GM18499 (cell line): ENCODE data around the gene PCDHGA5.
"Not testable (repeated sequence)": the region's sequence is repeated elsewhere in the genome, so short reads cannot be mapped to it uniquely, and the experiment has no call there.

ENCODE experiments used
- ATAC-seq: cut with Tn5 transposase; IDR thresholded peaks from one replicate; pipeline ENCODE4 v1.9.1; 2021; ENCODE audit warnings: moderate number of reproducible peaks; ENCODE audit not compliant: insufficient read depth, unreplicated experiment

Gene PCDHGA5

DNA sequence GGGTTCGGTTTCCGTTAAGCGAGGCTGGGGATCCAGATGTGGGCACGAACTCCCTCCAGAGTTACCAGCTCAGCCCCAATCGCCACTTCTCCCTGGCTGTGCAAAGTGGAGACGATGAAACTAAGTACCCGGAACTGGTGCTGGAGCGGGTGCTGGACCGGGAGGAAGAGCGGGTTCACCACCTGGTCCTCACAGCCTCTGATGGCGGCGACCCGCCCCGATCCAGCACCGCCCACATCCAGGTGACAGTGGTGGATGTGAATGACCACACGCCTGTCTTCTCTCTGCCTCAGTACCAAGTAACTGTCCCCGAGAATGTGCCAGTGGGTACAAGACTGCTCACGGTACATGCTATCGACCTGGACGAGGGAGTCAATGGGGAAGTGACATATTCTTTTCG lies 19.4 kb downstream of the PCDHGA5 start:
- ATAC-seq = no peak

DNA sequence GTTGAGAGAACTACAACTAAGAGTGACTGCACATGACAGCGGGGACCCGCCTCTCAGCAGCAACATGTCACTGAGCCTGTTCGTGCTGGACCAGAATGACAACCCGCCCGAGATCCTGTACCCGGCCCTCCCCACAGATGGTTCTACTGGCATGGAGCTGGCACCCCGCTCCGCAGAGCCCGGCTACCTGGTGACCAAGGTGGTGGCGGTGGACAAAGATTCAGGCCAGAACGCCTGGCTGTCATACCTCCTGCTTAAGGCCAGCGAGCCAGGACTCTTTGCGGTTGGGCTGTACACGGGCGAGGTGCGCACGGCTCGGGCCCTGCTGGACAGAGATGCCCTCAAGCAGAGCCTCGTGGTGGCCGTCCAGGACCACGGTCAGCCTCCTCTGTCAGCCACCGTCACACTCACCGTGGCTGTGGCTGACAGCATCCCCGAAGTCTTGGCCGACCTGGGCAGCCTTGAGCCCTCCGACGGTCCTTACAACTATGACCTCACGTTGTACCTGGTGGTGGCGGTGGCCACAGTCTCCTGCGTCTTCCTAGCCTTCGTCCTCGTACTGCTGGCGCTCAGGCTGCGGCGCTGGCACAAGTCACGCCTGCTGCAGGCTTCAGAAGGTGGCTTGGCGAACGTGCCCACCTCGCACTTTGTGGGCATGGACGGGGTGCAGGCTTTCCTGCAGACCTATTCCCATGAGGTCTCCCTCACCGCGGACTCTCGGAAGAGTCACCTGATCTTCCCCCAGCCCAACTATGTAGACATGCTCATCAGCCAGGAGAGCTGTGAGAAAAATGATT lies 20.7 kb downstream of the PCDHGA5 start:
- no peak for ATAC-seq

DNA sequence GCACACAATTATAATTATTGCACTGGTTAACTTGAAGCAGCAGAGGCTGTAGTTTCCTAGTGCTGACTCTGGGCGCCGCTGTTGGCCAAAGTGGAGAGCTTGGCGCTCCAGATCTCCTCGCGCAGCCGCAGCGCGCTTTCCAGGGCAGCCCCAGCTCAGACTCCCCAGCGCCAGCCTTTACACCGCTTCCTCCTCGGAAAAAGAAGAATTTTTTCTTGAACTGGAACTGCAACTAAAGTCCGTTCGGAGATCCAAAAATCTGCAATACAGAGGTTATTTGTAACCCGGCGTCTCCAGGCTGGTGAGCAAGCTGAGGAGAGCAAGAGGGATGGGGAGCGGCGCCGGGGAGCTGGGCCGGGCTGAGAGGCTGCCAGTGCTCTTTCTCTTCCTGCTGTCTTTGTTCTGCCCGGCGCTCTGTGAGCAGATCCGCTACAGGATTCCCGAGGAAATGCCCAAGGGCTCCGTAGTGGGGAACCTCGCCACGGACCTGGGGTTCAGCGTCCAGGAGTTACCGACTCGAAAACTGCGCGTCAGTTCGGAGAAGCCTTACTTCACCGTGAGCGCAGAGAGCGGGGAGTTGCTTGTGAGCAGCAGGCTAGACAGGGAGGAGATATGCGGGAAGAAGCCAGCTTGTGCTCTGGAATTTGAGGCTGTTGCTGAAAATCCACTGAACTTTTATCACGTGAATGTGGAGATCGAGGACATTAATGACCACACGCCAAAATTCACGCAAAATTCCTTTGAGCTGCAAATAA lies 23.8 kb downstream of the PCDHGA5 start, which contains the start of gene PCDHGB4:
Gene PCDHGB4 (plus strand): TSS at position 142 of the 755 bp plus-strand sequence. CDS start 187 bp downstream, at position 329.
- not testable (repeated sequence) for ATAC-seq

DNA sequence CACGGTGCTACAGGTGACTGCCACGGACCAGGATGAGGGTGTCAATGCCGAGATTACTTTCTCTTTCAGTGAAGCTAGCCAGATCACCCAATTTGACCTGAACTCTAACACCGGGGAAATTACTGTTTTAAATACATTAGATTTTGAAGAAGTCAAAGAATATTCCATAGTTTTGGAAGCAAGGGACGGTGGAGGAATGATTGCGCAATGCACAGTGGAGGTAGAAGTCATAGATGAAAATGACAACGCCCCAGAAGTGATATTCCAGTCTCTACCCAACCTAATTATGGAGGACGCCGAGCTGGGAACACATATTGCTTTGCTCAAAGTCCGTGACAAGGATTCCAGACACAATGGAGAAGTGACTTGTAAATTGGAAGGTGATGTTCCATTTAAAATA lies 24.7 kb downstream of the PCDHGA5 start:
- ATAC-seq = no peak

DNA sequence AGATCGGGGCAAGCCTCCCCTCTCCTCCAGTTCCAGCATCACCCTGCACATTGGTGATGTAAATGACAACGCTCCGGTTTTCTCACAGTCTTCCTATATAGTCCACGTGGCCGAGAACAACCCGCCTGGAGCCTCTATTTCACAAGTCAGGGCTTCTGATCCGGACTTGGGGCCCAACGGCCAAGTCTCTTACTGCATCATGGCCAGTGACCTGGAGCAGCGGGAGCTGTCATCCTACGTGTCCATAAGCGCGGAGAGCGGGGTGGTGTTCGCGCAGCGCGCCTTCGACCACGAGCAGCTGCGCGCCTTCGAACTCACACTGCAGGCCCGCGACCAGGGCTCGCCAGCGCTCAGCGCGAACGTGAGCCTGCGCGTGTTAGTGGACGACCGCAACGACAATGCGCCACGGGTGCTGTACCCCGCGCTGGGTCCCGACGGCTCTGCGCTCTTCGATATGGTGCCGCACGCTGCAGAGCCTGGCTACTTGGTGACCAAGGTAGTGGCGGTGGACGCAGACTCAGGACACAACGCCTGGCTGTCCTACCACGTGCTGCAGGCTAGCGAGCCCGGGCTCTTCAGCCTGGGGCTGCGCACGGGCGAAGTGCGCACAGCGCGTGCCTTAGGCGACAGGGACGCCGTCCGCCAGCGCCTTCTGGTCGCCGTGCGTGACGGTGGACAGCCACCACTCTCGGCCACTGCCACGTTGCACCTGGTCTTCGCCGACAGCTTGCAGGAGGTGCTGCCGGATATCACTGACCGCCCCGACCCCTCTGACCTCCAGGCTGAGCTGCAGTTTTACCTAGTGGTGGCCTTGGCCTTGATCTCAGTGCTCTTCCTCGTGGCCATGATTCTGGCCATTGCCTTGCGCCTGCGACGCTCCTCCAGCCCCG lies 25.4 kb downstream of the PCDHGA5 start:
- ATAC-seq = no peak

DNA sequence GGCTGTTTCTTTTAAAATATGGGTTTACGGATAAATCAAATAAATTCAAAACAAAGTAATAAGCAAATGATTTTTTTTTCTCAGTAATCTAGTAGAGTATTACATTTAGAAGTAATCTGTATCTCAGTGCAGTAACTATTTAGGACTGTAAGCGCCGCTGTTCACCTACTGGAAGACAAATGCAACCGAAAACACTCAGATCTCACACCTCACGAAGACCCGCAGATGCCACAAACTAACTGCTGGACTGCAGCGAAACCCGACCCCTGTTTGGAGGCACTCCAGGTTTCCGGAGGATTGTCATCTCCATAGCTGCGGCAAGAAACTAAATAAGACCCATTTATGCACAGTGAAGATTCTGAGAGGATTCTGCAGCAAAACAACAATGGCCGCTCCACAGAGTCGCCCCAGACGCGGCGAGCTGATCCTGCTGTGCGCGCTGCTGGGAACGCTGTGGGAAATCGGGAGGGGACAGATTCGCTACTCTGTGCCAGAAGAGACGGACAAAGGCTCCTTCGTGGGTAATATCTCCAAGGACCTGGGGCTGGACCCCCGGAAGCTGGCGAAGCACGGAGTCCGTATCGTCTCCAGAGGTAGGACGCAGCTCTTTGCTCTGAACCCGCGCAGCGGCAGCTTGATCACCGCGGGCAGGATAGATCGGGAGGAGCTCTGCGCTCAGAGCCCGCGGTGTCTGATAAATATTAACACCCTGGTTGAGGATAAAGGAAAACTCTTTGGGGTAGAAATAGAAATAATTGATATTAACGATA lies 28.7 kb downstream of the PCDHGA5 start, which contains the start of gene PCDHGA8:
Gene PCDHGA8 (plus strand): TSS at position 205 of the 770 bp plus-strand sequence. CDS start 181 bp downstream, at position 386.
- no peak for ATAC-seq

DNA sequence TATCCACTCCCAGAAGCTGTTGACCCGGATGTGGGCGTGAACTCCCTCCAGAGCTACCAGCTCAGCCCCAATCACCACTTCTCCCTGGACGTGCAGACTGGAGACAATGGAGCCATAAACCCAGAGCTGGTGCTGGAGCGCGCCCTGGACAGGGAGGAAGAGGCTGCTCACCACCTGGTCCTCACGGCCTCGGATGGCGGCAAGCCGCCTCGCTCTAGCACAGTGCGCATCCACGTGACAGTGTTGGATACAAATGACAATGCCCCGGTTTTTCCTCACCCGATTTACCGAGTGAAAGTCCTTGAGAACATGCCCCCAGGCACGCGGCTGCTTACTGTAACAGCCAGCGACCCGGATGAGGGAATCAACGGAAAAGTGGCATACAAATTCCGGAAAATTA lies 29.3 kb downstream of the PCDHGA5 start:
- ATAC-seq = no peak

DNA sequence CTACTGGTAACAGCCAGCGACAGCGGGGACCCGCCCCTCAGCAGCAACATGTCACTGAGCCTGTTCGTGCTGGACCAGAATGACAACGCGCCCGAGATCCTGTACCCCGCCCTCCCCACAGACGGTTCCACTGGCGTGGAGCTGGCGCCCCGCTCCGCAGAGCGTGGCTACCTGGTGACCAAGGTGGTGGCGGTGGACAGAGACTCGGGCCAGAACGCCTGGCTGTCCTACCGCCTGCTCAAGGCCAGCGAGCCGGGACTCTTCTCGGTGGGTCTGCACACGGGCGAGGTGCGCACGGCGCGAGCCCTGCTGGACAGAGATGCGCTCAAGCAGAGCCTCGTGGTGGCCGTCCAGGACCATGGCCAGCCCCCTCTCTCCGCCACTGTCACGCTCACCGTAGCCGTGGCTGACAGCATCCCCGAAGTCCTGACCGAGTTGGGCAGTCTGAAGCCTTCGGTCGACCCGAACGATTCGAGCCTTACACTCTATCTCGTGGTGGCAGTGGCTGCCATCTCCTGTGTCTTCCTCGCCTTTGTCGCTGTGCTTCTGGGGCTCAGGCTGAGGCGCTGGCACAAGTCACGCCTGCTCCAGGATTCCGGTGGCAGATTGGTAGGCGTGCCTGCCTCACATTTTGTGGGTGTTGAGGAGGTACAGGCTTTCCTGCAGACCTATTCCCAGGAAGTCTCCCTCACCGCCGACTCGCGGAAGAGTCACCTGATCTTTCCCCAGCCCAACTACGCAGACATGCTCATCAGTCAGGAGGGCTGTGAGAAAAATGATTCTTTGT lies 30.6 kb downstream of the PCDHGA5 start:
- ATAC-seq = not testable (repeated sequence)

DNA sequence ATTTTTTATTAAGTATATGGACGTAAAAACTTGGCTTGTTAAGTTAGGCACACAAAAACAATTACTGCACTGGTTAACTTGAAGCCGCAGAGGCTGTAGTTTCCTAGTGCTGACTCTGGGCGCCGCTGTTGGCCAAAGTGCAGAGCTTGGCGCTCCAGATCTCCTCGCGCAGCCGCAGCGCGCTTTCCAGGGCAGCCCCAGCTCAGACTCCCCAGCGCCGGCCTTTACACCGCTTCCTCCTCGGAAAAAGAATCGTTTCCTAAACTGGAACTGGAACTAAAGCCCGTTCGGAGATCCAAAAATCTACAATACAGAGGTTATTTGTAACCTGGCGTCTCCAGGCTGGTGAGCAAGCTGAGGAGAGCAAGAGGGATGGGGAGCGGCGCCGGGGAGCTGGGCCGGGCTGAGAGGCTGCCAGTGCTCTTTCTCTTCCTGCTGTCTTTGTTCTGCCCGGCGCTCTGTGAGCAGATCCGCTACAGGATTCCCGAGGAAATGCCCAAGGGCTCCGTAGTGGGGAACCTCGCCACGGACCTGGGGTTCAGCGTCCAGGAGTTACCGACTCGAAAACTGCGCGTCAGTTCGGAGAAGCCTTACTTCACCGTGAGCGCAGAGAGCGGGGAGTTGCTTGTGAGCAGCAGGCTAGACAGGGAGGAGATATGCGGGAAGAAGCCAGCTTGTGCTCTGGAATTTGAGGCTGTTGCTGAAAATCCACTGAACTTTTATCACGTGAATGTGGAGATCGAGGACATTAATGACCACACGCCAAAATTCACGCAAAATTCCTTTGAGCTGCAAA lies 34.0 kb downstream of the PCDHGA5 start, which contains the start of gene PCDHGB5:
Gene PCDHGB5 (plus strand): TSS at position 192 of the 796 bp plus-strand sequence. CDS start 181 bp downstream, at position 373.
- peak; percentile 78 for ATAC-seq

DNA sequence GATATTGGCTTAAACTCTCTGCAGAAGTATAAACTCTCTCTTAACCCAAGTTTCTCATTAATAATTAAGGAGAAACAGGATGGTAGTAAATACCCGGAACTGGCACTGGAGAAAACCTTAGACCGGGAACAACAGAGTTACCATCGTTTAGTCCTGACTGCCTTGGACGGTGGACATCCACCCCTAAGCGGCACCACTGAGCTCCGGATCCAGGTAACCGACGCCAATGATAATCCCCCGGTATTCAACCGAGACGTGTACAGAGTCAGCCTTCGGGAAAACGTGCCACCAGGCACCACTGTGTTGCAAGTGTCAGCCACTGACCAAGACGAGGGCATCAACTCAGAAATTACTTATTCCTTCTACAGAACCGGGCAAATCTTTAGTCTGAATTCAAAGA lies 34.6 kb downstream of the PCDHGA5 start:
- ATAC-seq = no peak

DNA sequence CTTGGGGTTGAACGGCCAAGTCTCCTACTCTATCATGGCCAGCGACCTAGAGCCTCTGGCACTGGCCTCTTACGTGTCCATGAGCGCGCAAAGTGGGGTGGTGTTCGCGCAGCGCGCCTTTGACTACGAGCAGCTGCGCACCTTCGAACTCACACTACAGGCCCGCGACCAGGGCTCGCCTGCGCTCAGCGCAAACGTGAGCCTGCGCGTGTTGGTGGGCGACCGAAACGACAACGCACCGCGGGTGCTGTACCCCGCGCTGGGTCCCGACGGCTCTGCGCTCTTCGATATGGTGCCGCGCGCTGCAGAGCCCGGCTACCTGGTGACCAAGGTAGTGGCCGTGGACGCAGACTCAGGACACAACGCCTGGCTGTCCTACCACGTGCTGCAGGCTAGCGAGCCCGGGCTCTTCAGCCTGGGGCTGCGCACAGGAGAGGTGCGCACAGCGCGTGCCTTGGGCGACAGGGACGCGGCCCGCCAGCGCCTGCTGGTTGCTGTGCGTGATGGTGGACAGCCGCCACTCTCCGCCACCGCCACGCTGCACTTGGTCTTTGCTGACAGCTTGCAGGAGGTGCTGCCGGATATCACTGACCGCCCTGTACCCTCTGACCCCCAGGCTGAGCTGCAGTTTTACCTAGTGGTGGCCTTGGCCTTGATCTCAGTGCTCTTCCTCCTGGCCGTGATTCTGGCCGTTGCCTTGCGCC lies 35.7 kb downstream of the PCDHGA5 start:
- no peak for ATAC-seq

DNA sequence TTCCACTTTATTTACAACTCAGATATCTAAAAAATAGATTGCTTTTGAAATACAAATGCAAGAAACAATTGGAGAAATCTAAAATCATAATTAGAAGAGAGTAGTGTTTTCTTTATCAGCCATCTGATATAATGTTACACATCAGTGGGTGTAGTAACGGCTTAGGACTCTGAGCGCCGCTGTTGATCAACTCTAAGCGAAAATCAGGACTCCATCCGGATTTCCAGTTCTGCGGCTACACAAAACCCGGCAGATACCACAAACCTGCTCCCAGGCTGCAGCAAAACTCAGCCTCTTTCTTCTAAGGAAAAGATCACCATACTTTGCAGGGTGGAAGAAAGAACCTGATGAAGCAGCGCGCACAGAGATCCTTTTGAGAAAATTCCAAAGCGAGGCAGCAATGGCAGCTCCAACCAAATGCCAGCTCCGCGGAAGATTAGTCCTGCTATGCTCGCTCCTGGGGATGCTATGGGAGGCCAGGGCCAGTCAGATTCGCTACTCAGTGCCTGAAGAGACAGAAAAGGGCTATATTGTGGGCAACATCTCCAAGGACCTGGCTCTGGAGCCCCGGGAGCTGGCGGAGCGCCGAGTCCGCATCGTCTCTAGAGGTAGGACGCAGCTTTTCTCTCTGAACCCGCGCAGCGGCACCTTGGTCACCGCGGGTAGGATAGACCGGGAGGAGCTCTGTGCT lies 38.7 kb downstream of the PCDHGA5 start, which contains the start of gene PCDHGA9:
Gene PCDHGA9 (plus strand): TSS at position 226 of the 691 bp plus-strand sequence. CDS start 175 bp downstream, at position 401.
- no peak for ATAC-seq

DNA sequence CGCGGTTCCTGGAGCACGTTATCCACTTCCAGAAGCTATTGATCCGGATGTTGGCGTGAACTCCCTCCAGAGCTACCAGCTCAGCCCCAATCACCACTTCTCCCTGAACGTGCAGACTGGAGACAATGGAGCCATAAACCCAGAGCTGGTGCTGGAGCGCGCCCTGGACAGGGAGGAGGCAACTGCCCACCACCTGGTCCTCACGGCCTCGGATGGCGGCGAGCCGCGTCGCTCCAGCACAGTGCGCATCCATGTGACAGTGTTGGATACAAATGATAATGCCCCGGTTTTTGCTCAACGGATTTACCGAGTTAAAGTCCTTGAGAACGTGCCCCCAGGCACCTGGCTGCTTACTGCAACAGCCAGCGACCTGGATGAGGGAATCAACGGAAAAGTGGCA lies 39.4 kb downstream of the PCDHGA5 start:
- ATAC-seq = no peak

DNA sequence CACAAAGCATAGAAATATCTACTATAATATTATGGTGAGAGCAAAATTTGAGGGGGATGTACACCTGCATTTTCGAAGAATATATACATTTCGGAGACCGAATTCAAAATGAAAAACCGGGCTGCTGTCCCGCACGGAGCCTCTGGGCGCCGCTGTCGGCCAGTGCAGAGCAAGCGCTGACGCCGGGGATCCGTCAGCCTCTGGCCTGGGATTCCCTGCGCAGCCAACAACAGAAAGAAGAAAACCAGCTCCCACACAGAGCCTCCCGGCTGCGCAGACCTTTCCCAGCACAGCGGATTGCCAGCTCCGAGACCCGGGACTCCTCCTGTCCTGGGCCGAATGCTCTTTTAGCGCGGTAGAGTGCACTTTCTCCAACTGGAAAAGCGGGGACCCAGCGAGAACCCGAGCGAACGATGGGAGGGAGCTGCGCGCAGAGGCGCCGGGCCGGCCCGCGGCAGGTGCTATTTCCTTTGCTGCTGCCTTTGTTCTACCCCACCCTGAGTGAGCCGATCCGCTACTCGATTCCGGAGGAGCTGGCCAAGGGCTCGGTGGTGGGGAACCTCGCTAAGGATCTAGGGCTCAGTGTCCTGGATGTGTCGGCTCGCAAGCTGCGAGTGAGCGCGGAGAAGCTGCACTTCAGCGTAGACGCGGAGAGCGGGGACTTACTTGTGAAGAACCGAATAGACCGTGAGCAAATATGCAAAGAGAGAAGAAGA lies 44.0 kb downstream of the PCDHGA5 start, which contains the start of gene PCDHGB6:
Gene PCDHGB6 (plus strand): TSS at position 232 of the 716 bp plus-strand sequence. CDS start 182 bp downstream, at position 414.
- not testable (repeated sequence) for ATAC-seq

DNA sequence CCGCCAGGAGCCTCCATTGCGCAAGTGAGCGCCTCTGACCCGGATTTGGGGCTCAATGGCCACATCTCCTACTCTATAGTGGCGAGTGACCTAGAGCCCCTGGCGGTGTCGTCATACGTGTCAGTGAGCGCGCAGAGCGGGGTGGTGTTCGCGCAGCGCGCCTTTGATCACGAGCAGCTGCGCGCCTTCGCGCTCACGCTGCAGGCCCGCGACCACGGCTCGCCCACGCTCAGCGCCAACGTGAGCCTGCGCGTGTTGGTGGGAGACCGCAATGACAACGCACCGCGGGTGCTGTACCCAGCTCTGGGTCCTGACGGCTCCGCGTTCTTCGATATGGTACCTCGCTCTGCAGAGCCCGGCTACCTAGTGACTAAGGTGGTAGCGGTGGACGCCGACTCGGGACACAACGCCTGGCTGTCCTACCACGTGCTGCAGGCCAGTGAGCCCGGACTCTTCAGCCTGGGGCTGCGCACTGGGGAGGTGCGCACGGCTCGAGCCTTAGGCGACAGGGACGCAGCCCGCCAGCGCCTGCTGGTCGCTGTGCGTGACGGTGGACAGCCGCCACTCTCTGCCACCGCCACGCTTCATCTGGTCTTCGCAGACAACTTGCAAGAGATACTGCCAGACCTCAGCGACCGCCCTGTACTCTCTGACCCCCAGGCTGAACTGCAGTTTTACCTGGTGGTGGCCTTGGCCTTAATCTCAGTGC lies 45.8 kb downstream of the PCDHGA5 start:
- no peak for ATAC-seq
